SKM-1 (cell line): ENCODE measurements around the gene EFCAB11.

Experiments used
- DNase-seq: peaks from one replicate; lab custom pipeline; 2025; ENCODE audit not compliant: unreplicated experiment; lab: John Stamatoyannopoulos, UW

EFCAB11 gene, protein sequence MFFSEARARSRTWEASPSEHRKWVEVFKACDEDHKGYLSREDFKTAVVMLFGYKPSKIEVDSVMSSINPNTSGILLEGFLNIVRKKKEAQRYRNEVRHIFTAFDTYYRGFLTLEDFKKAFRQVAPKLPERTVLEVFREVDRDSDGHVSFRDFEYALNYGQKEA

DNA sequence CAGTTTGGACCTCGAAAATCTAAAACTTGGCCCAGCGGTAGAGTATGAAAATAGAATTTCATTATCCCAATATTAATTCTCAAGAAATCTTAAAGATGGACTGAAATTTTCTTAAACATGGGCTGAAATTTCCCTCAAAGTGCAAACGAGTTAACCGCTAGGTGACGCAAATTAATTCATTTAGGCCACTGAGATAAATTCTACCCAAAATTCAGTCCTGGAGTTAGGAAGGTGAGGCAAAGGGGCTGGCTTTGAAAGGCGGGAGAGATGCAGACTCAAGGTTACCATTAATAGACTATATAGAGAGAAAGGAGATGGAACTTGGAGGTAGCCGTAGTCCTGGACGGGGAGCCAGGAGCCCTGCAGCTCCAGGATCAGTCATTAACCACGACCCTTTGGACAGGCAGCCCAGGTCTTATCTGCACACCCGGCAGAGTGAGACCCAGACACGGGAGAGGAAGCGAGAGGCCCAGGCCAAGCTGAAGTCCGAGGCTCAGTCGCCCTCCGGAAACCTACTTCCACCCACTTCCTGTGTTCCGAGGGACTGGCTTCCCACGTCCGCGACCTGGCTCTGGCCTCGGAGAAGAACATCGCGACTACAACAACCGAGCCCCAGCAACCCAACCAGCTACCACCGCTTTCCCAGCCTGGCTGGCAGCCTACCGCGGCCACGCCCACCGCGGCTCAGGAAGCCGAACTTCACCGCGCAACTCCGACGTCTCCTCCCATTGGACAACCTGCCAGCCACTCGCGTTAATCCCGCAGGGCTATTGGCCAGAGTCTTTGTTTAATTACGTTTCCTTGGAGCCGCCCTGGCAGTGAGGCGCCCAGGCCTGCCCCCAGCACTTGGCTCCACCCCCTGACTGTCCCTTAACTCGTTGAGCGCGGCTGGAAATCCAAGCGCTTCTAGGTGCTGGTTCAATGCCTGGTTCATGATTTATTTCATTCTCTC lies at the start of gene EFCAB11:
Gene EFCAB11 (minus strand): TSS at position 661 of the 952 bp plus-strand sequence. CDS start 70 bp downstream, at position 591.
- peak; percentile 78 for DNase-seq

DNA sequence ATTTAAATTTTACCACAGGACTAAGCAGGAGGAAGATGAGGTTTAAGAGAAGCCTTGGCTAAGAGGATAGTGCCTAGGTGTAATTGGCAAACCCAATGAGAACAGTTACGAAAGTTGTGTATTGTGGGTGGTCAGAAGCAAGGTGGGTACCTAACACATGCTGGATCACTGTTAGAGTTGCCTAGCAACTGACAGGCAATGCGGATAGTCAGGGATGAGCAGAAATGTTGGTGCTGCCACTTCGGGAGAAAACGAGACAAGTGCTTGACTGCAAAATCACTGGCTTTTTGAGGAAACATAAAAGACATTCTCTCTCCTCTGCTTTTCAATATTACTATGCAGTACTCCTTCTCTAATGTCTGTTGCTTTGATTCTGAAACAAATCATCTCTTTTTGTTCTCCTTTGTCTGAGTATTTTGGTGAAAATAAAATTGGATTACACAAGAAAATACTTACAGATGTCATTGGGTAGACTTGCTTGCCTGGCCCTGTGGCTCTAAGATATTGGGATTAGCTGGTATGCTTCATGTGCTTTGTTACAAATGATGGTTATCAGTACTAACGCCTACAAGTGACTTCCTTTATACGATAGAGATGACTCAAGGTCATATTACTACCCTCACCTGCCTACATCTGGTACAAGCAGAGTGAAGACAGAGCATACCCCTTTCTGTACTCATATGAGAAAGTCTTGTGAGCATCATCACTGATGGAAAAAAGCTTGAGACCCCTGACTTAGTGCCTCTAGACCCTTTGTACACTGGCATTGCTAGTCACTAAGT lies 49.2 kb upstream of the EFCAB11 start:
- no peak for DNase-seq

DNA sequence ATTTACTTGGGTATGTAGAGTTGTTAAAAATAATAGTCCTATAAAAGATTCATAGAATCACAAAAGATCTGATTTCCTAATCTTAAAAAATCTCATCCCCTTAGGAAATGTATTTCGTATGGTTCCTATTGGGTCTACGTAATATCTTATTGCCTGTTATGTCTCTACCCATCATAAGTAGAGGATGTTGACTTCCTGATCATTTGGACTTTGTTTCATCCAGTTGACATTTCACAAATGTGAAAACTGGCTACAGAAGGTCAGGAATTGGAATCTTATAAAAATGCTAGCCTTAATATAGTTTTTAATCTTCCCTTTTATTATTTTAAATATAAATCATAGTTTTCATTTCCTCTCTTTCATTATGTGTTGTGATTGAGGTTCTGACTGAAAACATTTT lies 46.4 kb upstream of the EFCAB11 start:
- DNase-seq: no peak

DNA sequence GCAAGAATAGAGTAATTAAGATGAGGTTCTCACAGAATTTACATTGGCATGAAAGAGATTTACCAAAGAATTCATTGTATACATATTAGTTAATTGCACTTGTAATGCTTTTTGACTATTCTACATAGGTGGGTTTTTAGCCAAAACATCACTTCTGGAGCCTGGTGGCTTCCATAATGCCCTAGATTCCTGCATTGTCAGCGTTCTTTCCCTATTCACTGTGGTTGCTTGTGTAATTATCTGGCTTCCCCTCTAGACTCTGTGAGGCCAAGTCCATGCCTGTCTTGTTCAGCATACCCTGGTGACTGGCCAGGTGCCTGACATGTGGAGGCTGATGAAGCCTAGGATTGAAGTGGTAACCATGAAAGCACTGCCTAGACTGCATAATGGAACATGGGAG lies 42.4 kb upstream of the EFCAB11 start:
- DNase-seq: no peak

DNA sequence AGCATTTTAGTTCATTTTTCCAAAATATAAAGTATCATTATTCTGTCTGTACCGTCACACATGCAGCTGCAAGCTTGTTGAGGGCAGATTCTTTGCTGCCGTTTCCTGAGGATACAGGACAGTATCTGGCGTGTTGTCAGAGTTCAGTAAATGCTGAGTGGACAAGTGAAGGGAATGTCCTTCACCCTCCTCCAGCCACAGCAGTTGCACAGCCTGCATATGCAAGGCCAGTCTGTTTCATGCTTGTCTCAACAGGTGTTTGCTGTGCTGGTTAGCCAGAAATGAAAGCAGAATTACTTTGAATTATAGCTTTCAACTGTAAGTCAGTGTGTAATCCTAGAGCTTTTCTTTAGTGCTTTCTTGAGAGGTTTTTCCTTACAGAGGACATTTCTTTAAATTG lies 37.7 kb upstream of the EFCAB11 start:
- DNase-seq: no peak

DNA sequence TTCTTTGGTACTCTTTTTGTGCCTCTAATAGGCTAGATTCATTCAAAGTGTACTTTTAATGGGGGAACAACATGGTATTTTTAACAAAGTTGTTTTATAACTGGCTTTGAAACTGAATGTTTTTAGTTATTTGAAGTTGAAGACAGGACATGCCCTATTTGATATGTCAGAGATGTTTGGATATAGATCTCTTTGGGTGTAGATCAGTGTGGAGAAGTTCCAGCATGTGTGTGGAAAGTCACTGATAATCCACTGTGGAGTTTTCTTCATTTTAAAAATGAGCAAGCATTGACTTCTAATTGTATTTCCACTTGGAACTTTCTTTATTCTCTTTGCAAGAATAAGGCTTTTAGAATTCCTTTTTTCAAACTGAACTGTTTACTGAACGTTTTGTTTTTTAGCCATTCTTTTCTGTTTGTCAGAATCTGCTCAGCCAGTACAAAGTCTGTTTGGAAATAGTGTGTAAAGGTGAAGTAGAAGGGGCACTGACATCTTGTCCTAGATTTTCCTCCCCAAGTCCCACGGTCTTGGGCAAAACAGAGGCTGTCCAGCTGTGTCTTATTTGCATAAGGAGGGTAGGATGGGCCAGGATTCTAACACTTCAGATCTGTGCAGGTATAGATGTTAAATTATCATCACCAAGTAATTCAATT lies 36.2 kb upstream of the EFCAB11 start:
- no peak for DNase-seq

DNA sequence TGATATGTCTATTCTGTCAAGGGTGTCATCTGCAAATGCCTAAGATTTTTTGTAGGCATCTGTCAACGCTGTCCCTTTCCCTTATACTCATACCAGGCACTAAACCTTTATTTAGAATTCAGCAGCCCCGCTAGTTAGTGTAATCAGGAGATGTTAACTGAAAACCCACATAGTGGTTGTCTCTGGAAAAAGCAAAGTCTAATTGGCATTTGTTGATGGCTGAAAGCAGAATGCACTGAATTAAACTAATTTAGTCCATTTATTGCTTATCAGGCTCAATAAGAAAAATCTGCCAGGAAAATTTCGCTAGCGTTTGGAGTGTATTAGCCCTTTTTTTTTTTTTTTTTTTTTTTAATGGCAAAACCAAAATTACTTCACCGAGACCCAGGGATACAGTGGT lies 35.7 kb upstream of the EFCAB11 start:
- no peak for DNase-seq

DNA sequence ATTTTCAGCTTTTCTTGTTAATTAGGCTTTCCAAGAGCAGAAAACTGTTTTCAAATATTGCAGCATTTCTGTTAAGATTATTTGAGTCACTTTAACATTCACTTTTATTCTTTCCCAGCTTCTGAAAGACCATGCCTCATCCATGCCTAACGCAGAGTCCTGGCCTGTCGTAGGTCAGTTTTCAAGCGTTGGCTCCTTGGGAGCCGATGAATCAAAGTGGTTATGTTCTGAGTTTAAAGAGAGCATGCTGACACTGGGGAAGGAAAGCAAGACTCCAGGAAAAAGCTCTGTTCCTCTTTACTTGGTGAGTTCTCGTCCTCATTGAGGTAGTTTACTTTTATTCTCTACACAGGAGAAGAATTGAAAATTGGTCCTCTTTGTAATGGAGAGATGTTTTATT lies 34.3 kb upstream of the EFCAB11 start:
- DNase-seq: no peak

DNA sequence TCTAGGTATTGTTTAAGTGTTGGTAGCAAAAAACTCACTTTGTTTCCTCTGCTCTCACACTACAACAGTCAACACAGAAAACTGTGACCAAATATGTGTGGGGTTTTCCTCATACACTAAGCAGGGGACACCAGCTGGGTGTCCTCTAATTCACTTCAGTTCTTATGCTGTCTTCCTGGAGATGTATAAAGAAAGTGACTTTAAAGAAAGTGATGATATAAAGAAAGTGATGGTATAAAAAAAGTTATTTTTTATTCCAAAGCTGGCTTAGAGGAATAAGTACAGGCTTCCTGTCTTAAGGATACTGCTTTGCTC lies 32.6 kb upstream of the EFCAB11 start:
- no peak for DNase-seq

DNA sequence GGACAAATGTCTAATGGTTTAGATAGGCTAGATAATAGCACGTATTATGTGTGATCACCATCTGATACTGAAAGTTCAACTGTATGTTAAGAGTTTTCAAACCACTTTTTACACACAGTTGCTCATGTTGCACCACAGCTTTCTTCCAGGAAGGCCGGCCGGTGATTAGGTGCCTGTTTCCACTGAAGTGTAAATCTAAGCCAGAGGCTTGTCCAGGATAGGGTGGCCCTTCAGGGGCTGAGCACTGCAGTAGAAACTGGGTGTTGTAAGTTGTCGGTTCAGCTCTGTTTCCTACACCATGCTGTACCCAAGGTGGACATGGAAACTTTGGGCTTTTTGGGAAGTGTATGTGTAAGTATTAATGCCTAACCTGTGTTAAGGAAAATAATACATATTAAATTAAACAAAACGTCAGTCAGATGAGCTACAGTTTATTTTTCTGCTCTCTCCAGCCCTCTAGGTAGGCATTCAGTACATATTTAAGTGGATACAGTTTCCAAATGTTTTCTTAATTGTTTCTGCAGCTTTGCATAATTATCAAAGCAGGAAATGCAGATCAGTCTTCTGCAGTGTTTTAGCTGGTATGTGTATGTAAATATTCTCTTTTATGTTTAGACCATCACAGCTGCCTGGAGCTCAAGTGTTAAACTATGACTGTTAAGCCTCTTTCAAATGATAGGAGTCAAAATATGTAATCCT lies 32.1 kb upstream of the EFCAB11 start:
- no peak for DNase-seq

DNA sequence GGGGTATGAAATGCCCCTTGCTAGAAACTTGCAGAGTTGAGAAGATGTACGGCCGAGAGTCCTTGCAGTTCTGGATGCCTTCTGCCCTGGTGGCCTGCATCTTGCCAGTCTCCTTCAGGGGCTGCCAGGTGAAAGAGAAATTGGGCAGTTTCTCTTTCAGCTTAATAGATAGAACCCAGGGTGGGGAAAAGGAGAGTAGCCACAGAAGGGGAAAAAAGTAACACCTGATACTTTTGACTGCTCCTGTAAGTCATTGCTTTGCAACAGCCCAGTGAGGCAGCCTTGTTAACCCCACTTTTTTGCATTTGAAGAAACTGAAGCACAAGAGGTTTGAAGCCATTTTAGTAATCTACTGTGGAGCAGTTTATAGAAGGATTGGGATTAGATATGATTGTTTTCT lies 28.8 kb upstream of the EFCAB11 start:
- no peak for DNase-seq

DNA sequence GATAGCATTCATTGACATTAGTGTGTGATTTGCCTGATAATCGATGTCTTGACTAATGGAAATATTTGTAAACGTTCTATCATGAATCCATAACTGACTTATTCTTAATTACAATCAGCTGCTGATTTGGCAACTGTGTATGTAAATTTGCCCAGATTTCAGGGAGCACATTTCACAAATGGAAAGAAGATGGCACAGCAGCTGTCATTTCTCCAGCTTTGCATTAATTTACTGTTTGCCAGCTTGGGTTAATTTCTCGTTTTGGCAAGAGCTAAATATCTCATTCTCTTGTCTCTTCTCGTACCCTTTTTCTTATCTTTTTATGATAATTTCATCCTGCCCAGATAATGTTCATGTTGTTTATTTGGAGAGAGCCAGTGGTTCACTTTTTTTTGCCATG lies 24.1 kb upstream of the EFCAB11 start:
- no peak for DNase-seq

DNA sequence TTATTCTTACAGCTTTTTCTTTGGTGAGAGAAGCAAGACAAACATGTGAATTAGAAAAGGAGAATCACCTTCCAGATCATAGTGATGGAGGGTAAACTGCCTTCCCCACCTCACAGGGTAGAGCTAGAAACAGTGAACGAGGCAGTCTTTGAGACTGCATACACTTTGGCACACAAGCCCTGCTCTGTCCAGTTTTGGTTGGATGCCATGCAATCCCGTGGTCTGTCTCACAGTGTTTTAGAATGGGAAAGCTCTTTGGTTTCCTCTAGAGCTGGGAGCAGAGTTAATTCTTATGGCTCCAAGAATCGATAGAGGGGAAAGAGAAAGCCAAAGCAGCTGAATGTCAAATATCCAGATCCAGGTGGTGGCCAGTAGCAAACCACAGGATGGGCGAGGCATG lies 23.1 kb upstream of the EFCAB11 start:
- no peak for DNase-seq

DNA sequence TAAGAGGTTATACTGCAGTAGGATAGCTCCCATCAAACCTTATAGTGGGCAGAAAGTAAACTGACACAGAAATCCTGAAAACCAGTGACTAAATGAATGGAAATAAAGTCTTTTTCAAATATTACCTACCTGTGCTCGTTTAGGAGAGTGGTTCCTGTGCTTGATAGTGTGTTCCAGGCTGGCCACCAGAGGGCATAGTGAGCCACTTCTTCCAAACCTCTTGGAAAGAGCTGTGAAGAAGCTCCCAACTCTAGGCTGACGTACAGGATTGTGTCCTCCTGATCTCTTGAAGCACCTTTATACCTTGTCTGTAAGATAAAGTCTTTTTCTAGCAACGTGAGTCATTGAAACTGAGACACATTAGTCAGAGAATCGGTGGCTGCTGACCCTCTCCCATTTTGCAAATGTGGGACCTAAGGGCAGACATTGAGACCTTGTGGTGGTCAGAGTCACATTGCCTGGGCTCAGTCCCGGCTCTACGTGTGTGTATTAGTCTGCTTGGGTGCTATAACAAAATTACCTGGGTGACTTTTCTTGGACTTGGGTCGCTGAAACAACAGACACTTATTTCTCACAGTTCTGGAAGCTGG lies 18.8 kb upstream of the EFCAB11 start:
- no peak for DNase-seq

DNA sequence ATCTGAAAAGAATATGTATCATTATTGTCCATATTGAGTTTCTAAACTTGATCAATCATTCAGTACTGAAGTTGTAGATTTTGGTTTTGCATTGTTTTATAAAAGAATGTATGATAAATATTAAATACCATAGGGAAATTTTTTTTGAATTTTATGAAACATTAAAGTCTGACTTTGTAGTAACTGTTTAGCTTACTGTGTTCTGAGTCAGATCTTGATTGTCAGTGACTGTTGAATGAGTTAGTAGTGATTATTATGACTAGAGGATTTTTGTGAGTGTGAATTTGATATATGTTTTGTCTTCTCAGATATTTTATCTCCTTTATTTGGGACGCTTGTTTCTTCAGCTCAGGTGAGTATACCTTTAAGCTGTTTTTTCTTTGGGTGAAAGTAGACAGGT lies 11.3 kb upstream of the EFCAB11 start:
- no peak for DNase-seq

DNA sequence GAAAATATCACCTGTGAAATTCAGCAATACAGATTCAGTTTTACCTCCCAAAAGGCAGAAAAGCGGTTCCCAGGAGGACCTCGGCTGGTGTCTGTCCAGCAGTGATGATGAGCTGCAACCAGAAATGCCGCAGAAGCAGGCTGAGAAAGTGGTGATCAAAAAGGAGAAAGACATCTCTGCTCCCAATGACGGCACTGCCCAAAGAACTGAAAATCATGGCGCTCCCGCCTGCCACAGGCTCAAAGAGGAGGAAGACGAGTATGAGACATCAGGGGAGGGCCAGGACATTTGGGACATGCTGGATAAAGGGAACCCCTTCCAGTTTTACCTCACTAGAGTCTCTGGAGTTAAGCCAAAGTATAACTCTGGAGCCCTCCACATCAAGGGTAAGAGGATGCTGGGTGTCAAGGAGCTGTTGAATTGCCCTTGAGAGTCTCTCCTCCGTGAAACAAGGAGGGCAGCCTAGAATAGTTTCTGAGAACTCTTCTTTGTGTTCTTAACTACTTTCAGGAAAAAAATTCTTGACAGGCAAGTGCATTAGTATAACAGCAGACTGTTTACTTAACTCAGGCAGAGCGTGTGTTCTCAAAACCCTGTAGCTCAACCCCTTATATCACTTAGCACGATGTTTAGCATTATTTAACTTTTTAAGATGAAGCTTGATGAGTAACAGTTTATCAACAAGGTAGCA lies 8.9 kb upstream of the EFCAB11 start:
- no peak for DNase-seq

DNA sequence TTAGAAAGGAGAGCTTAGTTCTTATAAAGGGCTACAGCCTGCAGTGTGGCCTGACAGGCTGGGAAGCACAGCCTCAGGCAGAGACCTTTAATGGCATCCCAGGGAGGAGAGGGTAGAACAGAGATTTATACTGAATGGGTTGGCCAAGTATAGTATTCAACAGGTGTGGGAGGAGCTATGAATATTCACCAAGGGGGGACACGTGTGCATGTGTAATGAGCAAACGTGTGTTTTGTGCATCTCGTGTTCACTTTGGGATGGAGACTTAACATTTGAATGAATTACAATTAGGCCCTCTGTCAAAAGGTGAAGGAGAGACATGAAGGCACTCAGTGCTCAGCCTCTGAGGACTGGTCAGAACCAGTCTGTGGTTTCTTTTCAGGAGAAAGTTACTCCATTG lies 6.4 kb upstream of the EFCAB11 start:
- DNase-seq: no peak

DNA sequence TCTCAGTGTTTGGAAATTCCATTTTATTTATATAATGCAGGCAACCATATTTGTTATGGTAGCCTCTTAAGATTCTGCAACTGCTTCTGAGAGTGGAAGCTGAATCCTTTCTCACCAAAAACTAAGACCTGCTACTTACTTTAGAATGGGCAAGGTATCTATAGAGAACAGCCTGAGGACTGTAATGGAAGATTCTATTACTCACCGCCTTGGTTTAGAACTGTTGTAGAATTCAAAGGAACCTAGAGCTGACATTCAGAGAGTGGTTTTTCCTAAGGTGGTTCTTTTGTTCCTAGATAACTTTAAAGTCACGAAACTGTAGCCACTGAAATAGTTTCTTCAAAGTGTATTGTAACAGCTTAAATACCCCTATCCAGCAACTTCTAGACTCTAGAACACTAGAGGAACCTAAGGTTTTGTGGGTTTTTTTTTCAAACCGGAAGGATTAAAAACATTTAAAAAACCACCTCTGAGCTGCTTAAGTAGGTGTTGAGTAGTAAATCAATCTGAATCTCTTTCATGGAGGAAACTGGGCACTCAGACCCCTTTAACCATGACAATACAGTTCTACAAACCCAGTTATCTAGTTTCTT lies 5.4 kb upstream of the EFCAB11 start:
- no peak for DNase-seq

DNA sequence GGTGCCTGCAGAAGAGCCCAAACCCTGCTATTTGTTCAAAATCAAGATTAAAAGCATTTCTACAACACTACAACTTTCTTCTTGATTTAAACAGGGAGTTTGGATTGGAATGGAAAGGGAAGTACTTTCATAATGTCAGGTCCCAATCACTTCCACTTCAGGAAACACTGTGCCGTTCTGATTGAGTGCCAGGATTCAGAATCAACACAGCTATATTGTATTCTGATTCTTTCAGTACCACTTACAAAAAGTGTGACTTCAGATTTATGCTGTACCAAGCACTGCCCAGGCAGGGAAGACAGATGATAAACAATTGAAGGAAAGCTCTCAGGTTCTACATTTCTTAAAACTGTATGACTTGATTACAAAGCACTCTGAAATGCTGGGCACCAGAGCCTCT lies 4.4 kb upstream of the EFCAB11 start:
- no peak for DNase-seq

DNA sequence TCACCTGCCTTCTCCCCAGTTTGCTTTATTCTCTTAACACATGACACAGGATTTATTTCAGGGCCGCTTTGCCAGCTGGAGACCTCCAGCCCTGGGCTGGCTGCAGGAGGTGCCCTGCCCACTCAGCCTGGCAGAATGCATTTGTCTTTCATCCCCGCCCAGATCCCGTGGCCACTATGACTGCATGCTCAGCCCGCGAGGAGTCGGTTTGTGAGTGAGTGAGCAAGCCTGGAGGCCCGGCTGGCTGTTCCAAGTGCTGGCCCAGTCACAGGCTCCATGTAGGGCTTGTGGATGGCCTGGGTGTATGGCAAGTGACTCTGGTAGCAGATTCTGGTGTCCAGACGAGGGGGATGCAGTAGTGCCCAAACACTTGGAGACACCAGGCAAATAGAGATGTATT lies 3.3 kb upstream of the EFCAB11 start:
- DNase-seq: no peak
